ENCODE measurements around the gene GSTO2.

GRCh38 chr10:104321226-104321625, 52.2 kb downstream of the GSTO2 start:
- no peak for TF ChIP-seq CTCF (IDR thresholded peaks at IDR 0.05)
- no peak for TF ChIP-seq POLR2A (IDR thresholded peaks at IDR 0.05)

Data from prostate gland (tissue), 2 donors.